Ammon's horn (tissue), 1 donor: ENCODE data around the gene FAM83D.
A peak's percentile ranks its signal among the peaks of the same experiment; 100 is the strongest.
"Not testable (repeated sequence)": the region's sequence is repeated elsewhere in the genome, so short reads cannot be mapped to it uniquely, and the experiment has no call there.

Source experiments
- DNase-seq: peaks from one replicate; pipeline ENCODE4 v3.0.0-alpha.2; 2016; ENCODE audit warnings: low spot score

FAM83D gene

DNA sequence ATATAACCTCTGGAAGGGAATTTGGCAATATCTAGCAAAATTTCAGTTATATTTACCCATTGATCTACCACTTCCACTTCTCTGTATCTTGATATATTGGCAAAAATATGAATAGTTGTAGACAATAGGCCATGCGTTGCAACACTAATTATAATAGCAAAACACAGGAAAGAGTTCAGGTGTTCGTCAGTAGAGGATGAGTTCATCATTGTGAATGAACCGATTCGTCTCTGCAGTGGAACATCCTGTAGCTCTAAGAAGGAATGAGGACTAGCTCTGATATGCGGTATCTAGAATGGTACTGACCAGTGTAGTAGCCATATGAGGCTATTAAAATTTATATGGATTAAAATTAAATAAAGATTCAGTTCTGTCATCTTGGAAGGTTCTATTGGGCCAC is 8.3 kb downstream of the FAM83D start:
- DNase-seq, result no peak

GRCh38 chr20:38935285-38935684 is 9.1 kb downstream of the FAM83D start:
- DNase-seq, result no peak

DNA sequence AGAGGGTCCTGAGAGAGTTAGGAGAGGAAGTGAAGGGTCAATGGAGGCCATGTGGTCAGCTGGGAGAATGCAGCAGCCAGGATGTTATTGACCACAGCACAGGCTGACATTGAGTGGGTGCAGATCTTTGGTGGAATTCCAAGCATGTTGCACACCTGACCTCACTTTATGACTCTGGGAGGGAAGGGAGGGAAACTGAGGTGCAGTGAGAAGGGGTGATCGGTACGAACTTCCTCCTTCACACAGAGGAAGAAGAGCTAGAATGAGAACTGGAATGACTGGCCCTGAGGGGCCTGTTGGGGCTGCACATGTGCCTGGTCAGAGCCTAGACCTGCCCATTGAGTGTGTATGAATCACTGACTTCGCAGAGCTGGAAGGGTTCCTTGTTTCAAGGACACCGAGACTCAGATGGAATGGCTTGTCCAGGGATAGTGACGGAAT is 9.8 kb downstream of the FAM83D start:
- DNase-seq, result no peak

- DNase-seq, result no peak
Observed at GRCh38 chr20:38937000-38937399, 10.8 kb downstream of the FAM83D start.

GRCh38 chr20:38937978-38938473 is 11.8 kb downstream of the FAM83D start:
- DNase-seq, result no peak

- no peak for DNase-seq
Observed at GRCh38 chr20:38939686-38940085, 13.5 kb downstream of the FAM83D start.

DNA sequence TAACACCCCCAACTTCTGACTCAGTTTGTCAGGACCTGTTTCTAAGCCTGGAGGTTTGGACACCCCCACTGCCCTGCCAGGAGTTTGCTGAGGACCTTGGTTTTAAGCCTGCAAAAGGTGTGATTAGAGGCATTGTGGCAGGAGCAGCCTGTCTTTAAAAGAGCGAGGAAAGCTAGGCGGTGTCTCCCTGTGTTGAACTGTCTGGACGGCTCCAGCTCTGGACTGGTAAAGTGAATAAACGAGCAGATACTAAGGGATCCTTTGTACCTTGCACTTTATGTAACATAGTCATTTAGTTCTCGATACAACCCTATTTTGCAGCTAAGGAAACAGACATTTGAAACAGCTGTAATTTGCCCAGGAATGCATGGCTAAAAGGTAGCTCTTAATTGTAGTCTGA is 14.4 kb downstream of the FAM83D start:
- no peak for DNase-seq

DNA sequence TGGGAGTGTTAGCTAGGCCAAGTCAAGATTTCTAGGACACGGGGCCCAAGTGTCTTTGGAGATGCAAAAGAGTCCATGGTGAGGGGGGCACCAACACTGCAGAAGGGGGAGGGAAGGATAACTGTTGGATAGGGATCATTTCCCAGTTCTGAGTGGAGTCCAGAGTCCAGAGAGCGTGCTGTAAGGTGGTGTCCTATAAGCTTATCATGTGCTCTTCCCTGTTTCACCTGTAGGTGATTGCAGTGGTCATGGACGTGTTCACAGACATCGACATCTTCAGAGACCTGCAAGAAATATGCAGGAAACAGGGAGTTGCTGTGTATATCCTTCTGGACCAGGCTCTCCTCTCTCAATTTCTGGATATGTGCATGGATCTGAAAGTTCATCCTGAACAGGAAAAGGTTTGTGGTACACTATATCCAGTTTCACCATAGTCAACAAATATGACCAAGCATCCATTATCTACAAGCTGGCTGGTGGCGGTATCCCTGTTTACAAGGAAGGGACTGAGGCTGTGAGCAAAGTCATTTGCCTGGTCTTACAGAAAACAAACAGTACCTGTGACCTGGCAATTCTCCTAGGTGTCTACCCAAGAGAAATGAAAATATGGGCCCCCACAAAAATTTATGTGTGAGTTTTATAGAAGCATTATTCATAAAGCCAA is 15.6 kb downstream of the FAM83D start:
- no peak for DNase-seq

GRCh38 chr20:38945012-38945411 is 18.8 kb downstream of the FAM83D start:
- no peak for DNase-seq

DNA sequence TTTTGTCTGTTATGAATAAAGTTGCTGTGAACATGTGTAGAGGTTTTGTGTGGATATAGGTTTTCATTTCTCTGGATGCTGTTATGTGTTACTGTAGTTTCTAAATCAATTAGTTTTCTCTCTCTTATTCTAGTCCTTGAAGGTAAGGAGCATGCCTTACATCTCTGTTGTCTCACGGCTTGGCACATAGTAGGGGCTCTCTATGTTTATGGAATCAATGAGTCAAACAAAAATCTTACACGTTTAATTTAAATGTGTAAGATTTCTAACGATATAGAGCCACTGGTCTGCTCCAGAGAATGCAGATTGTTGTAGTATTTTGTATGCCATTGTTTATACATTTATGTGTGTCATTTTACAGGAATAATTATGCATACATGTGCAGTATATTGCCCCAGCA is 20.6 kb downstream of the FAM83D start:
- no peak for DNase-seq

- DNase-seq, result no peak
Observed at GRCh38 chr20:38947931-38948362, 21.7 kb downstream of the FAM83D start.

- DNase-seq, result no peak
Observed at GRCh38 chr20:38950254-38950653, 24.0 kb downstream of the FAM83D start.

DNA sequence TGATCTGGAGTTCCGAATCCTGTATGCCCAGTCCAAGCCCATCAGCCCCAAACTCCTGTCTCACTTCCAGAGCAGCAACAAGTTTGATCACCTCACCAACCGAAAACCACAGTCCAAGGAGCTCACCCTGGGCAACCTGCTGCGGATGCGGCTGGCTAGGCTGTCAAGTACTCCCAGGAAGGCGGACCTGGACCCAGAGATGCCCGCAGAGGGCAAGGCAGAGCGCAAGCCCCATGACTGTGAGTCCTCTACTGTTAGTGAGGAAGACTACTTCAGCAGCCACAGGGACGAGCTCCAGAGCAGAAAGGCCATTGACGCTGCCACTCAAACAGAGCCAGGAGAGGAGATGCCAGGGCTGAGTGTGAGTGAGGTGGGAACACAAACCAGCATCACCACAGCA is 25.4 kb downstream of the FAM83D start:
- no peak for DNase-seq

DNA sequence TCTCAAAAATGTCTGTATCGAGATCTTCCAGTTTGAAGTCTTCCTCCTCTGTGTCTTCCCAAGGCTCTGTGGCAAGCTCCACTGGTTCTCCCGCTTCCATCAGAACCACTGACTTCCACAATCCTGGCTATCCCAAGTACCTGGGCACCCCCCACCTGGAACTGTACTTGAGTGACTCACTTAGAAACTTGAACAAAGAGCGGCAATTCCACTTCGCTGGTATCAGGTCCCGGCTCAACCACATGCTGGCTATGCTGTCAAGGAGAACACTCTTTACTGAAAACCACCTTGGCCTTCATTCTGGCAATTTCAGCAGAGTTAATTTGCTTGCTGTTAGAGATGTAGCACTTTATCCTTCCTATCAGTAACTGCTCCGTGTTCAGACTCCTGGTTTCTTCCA is 25.9 kb downstream of the FAM83D start:
- DNase-seq, result no peak

DNA sequence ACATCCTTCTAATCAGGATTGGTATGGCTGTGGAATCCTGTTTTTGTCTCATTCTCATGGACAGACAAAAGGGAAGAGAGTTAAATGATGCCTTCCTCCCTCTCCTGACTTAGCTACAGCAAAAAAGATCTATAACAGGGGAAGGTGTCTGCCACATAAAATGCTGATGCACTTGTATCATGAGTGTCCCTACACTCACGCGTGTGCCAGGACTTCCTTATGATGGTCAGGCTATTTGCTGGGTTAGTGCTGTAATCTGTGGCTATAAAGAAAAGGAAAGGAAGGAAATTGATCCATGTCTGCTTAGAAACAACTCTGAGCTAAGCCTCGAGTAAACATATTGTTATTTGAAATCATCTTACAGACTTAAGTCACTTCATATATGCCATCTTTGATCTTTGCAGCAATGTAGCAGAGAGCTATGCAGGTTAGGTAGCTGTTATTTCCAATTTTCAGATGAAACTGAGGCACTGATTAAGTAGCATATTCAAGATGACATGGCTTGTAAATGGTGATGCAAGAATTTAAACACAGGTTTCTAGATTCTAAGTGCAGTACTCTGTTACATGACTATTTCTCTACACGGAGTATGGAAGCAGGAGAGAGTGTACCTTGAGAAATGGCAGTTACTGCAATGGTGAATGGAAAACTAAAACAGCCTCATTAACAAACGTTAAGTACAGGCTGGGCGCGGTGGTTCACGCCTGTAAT is 27.6 kb downstream of the FAM83D start:
- DNase-seq, result no peak

DNA sequence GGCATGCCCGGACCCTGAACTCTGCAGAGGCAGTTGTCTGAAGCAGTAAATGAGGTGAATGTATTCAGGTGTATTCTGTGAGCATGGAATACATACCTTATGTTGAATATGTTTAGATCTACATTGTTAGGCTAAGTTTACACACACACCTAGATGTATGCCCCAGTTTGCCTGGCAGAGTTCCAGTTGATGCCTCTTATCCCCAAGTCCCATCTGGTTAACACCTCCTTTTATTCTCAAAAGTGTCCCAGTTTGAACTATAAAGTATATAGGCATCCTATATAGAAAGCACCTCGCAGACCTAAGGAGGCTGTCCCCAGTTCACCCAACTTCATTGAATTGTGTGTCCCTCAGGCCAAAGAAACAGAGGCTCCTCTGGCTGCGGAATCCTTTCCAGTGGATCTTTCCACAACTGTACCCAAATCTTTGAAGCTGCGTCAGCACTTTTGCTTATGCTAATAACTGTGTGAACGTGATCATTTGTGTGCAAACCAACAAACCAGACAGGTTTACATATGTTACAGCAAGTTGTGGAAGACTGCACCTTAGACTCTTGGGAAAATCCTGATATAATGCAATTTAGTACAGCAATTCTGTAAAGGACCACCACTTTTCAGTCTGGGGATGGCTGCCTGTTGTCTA is 31.1 kb downstream of the FAM83D start:
- no peak for DNase-seq

- DNase-seq, result no peak
Observed at GRCh38 chr20:38957915-38958485, 31.8 kb downstream of the FAM83D start.

DNA sequence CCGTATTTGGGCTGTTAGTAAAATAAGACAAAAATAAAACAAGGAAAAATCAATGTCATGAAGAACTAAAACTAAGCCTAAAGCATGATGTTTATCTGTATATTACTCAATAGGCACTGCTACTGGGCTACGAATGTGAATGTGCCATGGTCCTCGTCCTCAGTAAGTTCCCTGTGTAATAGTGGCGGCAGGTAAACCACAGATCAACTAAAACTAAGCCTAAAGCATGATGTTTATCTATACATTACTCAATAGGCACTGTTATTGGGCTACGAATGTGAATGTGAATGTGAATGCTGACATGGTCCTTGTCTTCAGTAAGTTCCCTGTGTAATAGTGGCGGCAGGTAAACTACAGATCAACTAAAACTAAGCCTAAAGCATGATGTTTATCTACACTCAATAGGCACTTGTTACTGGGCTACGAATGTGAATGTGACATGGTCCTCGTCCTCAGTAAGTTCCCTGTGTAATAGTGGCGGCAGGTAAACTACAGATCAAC is 34.0 kb downstream of the FAM83D start:
- not testable (repeated sequence) for DNase-seq

- DNase-seq, result peak; percentile 5
Observed at GRCh38 chr20:38961530-38962043, 35.4 kb downstream of the FAM83D start.

- DNase-seq, result peak; percentile 99
Observed at GRCh38 chr20:38962044-38962927, 36.1 kb downstream of the FAM83D start, which contains the start of gene DHX35. TSS of gene DHX35 (plus strand) at chr20:38962344. CDS start at chr20:38962368, 24 bp downstream.

DNA sequence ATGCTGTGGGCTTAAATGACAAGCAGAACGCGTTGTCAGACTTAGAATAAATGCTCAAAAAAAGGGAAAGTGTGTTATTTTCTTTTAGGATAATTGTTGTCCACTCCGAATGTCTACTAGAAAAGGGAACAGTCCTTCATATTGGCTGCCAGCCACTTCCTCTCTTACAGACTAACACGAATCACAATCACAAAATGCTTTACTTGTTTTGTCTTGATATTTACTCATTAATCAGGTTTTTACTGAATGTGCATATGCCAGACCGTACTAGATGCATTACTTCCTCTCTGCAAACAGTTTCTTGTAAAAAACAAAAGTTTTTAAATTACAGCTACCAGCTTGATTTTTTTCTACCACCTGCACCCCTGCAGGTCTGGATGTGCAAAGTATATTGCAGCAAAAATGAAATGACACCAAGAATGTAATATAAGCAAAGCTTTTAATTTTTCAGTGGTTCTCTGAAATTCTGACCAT is 36.7 kb downstream of the FAM83D start:
- DNase-seq, result peak; percentile 12
